Measurements from ENCODE around the gene TBX1.

TBX1 gene

DNA sequence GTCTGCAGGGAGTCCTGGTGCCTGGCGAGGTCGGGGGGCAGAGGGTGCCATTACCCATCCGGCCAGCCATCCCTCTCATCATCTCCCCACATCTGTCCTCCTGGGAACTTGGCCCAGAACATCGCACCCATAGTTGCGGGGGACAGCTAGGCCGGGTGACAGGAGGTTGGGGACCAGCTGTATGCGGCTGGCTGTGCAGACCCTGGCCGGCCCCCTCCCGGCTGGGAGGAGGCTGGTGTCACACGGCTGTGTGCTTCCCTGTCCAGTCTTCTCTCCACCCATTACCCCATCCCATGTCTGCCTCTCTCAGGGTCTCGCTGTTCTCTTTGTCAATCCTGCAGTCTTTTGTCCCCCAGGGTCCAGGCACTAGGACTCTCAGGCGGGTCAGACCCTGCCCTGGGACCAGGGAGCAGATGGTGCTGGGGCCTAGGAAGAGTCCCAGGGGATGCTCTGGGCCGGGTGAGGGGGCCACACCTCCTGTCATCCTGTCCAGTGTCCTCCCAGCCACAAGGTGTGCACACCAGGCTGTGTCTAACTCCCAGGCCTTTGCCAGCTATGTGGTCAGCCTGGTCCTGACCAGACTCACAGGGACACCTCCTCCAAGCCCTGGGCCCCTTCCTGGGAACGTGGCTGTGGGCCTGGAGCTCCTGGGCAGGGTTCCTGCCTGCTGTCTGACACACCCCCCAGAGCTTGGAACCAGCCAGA is 6.4 kb upstream of the TBX1 start:
- no peak for DNase-seq (ENCODE audit: low spot score)

DNA sequence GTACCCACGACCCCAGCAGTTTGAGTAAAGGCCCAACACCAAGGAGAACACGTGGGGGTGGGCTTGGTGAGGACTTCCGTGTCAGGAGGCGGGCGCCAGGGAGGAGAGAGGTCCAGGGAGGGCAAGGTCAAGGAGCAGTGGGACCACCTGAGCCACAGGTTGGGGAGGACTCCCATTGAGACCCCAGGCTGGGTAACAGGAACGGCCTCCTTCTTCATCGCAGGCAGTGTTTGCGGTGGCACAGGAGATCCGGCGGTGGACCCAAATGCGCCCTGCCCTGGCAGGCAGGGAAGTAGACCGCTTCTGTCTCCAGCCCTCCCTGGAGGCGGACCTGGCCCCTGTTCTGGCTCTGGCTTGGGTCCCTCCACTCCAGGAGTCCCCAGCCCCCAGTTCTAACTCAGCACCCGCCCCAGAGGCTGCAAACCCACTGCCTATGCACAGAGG is 5.9 kb upstream of the TBX1 start:
- no peak for DNase-seq (ENCODE audit: low spot score)

DNA sequence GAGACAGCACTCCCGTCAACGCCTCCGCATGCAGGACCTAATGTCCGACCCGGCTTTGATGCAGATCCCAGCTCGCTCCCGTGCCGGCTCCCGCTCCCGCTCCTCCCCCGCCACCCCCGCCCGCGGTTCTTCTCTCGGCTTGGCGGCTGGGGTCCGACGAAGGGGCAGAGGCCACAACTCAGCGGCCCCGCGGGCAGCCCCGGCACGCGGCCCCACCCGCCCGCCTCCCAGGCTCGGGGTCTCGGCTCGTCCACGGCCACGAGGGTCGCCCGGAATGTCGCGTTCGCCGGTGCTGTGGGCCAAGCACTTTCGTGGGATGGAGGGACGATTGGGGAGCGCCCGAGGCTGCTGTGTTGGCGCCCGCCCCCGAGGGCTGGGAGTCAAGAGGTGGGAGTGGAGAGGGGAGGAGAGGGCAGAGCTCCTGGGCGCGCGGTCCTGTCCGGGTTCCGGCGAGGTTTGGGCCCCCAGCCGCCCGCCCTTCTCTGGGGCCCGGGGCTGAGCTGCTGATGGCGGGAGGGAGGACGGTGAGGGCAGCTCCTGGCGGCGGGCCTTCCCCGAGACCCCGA is 5.3 kb upstream of the TBX1 start:
- DNase-seq (ENCODE audit: low spot score) = no peak

DNA sequence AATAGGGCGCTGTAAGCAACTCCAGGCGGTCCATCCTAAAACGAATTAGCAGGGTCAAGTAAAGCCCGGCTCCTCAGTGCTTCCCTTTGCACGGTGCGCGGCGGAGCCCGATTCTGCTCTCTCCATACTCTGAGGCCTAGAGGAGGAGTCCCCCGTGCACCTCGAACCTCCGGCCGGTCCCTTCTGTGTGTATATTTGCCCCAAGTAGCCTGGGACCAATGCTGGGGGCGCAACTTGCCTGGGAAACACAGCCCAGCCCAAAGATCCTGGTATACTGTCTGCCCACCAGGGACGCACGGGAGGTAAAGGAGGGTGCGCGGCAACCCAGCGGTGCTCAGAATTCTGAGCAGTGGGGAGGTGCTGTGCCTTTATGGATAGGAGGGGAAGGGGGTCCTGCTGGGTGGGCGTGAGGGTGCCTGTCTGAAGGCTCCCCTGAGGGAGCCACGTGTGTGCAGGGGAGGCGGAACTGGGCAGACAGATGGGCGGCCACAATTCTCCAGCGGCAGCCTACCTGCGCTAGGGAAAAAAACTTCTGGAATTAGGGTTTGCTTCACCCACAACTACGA is 4.8 kb upstream of the TBX1 start:
- DNase-seq (ENCODE audit: low spot score) = no peak

DNA sequence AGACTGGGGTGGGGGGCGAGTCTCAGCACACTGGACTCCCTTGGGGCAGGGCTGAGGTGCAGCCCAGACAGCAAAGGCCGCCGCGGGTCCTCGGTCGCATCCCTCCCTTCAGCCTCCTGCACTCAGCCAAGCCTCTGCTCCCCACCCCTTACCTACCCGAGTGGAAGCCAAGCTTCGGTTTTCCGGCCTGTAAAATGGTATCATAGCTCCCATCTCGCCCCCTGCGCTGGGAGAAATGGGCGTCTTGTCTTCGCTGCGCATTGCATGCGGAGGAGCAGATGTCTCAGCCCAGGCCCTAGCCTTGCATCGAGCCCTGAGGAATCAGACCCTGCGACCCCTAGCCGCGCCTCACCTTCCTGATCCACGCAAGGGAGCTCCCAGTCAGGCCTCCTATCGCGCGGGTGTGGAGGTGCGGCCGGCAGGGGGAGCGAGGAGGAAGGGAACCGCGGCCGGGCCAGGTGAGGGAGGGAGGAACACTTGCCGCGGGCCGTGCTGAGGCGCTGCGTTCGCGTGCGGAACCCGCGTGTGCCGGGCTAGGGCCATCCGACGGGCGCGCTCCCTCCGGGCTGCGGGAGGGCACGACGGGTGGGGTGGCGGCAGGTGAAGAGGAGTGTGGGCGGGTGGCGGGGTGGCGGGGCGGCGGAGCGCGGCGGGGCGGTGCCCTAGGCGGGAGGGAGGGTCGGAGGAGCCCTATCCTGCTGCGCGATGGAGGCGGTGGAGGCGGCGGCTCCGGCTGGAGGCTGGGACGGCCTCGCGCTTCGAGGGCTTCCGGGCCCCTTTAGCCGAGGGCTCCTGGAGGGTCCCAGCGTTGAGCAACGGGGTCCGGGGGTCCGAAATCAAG is 4.1 kb upstream of the TBX1 start:
- DNase-seq (ENCODE audit: low spot score) = no peak

DNA sequence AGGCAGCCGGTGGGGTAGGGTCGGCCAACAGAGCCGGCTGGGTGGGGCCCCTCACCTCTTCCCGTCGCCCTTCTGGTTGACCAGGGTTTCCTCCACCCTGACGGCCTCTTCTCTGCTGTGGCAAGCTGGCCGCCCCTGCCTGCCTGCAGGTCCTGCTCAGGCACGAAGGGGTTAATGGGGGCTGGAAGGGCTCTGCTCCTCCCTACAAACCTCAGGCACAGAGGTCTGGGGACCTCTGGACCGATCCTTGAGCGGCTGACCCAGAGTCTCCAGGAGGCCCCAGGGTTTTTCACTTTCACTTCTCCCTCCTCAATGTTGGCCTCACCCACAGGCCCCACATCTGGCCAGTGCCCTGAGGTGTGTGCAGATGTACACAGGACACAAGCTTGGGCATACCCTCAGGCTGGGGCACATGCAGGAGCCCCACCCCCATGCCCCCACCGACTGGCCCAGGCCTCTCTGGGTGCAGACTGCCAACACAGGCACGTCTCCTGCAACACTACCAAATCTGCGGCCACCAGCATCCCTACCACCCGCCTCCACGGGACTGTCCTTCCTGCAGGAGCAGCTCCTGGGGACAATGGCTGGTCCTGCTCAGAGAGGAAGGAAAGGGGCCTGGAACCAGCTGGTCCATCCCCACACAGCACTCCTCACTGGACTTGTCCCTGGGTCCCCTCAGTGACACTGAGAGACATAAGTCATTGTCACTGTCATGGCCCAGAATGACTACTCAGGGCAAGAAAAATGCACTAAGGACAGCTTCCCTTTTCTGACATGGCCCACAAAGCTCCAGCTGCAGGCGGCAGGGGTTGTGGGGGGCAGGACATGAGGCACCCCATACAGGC is 3.2 kb upstream of the TBX1 start:
- no peak for DNase-seq (ENCODE audit: low spot score)

DNA sequence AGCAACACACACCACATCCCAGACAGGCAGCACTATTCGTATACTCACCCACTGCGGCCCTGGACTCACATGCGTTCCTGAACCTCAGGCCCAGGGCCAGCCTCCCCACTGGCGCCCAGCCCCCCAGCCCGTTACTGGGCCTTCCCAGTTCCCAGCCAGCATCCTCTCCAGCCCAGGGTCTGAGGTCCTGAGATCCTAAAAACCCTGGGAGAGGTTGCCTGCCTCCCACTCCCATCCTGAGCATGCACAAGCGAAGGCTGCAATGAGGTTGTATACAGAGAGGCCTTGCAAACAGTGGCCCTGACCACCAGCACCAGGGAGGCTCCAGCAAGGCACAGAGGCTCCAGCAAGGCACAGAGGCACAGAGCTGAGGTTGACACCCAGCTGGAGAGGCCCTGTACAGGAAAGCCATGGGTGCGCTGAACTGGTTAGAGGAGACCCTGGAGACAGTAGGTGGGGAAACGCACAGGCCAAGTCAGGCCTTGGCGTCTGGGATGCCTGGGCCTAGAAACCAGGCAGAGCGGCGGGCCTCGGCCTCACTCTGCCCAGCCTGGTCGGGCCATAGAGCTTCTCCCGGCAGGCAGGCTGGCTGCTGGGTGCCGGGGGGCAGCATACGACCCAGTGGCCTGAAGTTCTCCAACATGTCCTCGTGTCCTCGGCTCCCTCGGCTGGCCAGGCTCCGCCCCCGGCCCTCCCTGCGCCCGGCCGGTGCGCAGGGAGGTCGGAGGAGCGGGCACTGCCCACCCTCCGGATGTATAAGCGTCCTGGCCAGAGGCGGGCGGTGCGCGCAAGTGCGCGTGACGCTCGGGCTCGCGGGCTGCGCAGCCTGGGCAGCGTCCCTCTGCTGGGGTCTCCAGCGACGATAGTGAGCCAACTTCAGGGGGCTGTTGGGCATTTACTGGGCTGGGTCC is 2.3 kb upstream of the TBX1 start:
- DNase-seq (ENCODE audit: low spot score) = no peak

DNA sequence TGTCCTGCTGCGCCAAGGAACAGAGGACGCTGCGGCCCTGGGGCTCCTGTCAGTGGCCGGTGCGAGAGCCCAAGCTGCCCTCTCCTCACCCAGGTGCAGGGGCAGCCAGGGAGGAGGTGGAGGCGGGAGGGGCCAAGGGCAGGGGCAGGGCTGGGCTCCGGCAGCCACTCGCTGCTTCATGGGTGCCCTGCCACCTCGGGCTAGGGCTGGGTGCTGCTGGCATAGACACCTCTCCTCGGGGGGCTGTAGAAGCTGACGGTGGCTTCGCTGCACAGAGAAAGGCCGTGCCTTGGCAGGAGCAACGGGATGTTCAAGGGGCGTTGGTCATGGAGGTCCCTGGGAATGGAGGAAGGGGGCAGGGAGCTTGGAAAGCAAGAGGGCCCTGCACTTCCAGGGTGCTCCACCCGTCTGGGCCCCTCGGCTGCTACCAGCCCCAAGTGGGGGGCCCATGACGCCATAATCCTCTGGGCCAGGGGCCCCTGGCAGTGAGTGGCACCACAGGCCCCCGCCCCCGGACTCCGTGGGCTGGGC is 1.6 kb upstream of the TBX1 start:
- DNase-seq (ENCODE audit: low spot score) = no peak

DNA sequence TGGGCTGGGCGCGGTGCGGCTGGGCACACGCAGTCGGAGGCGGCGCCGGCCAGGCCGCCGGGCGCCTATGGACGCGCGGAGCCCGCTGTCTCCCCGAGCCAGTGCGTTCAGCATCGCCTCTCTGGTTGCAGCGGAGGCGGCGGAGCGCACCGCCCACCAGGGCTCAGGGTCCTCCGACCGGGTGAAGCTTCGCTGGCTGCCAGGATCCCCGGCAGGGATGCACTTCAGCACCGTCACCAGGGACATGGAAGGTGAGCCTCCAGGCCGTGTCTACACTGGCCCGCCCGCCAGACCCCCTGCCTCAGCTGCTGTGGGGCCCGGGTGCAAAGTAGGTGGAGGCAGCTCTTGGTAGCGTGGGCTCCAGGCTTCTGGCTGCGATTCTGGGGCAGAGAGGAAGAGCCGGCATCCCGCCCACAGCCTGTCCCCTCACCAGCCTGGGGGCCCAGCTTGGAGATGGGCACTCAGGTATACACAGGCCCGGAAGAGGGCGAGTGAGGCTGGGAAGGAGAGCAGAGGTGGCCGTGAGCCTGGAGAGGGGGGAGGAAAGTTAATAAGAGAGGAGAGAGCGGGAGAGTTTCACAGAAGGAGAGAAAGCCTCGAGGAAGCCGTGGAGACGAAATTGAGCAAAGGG is 1.0 kb upstream of the TBX1 start:
- no peak for DNase-seq (ENCODE audit: low spot score)

DNA sequence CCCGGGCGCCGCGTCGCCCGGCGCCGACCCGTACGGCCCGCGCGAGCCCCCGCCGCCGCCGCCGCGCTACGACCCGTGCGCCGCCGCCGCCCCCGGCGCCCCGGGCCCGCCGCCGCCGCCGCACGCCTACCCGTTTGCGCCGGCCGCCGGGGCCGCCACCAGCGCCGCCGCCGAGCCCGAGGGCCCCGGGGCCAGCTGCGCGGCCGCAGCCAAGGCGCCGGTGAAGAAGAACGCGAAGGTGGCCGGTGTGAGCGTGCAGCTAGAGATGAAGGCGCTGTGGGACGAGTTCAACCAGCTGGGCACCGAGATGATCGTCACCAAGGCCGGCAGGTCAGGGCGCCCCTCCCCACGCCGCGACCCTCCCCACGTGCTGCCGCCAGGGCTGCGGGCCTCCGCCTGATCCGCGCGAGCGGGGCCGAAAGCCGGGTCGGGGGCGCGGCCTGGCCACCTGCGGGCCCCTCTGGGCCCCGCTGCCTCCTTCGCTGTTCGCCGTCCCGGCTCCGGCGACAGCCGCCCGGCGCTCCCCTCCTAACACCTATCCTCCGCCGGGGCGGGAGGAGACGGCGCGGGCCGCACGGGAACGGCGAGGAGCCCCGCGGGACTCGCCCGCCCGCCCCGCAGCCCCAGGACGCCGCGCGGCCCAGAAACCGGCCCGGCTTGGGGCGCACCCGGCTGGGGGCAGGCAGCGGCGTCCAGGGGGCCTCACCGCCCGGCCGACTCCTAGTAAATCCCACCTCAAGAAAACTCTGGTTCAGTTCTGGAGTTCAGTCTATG is 560 bp downstream of the TBX1 start:
- no peak for DNase-seq (ENCODE audit: low spot score)

DNA sequence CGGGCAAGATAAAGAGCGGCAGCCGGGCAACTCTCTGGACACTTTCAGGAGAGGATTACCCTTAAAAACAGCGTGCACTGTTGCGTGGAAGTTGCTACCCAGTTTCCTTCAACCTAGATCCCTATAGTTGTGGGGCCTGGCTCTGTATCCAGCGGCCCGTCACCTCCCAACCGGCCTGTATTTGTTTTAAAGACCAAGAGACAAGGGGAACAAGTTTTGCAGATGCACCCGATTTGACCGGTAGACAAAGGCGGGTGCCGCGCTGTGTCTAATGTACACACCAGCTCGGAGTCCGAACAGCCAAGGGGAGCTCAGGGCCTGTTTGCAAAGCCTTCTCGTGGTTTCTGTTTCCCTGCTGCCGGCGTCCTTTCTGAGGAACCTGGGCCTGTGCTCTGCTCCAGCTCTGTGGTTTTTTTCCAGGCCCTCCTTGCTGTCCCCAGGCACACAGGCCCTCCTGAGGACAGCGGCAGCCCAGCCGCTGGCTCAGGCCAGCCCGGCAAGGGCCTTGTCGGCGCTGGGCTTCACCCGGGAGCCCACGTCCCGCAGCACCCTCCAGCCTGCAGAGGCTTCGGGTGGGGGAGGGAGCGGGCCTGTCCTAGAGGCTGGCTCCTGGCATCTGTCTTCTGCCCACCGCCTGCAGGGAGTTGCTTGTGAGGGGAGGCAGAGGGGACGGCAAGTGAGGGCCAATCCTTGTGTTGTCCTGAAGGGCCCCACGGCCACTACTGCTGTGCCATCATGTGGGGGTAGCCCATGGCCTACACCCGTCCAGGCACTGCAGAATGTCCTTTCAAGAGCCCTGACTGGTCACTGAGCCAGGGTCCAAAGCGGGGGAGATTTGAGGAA is 1.4 kb downstream of the TBX1 start:
- DNase-seq (ENCODE audit: low spot score) = no peak

DNA sequence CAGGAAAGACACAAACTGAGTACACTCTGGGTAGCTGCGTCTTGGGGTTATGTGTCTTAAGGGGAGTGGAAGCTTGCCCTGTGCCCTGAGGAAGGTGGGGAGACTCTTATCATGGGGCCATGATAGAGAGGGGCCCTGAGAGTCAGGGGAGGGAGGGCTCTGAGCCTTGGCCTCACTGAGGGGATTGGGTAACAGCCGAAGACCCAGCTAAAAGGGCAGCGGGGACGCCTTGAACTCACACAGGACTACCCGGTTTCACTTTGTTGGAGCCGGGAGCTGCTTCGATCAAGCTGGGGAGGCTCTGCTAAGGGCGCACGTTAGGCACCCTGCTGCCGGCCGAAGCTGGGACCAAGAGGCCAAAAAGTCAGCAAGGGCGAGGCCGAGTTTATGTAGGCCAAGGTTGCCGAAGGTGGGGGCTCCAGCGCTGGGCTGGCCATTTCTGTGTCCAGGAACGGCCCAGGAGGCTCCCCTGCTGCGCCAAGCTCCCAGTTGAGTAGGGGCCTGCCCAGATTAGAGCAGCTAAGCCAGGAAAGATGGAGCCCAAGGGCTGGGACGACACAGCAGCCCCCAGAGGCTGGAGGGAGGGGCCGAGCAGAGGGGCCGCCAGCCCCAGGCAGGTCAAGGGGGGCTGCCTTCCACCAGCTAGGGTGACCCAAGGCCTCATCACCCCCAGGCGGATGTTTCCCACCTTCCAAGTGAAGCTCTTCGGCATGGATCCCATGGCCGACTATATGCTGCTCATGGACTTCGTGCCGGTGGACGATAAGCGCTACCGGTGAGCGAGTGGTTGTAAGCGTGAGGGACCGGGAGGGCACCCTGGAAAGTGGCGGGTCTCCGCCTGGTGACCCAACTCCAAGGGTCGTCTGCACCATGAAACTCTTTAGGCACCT is 2.2 kb downstream of the TBX1 start:
- no peak for DNase-seq (ENCODE audit: low spot score)

DNA sequence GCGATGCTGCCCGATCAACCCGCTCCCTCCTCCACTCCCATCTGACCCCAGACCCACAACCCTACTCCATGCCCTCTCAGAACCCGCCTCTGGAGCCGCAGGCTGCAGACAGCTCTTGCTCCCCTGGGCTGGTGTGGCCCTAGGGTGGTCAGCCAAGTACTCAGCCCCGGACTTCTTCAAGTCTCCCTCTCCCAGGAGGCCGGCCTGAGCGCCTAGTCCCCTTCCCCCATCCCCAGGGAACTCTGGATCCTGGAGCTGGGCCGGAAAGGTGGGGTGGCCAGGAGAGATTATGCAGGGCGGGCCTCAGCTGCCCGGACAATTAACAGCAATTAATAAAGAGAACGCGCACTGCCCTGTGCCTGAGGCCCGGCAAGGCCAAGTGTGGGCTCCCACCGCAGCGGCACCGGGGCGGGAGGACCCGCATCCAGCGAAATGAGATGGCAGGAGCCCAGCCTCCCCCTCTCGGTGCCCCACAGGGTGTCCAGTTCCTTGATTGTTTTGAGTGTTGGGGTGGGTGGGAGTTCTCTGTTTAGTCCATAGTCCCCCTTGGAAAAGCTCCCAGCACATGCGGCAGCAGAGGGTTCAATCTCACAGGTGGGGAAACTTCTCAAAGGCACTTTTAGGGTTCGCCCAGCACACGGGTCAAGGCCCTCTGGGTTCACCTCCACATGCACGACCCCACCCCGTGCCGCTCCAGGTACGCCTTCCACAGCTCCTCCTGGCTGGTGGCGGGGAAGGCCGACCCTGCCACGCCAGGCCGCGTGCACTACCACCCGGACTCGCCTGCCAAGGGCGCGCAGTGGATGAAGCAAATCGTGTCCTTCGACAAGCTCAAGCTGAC is 3.1 kb downstream of the TBX1 start:
- DNase-seq (ENCODE audit: low spot score) = no peak

DNA sequence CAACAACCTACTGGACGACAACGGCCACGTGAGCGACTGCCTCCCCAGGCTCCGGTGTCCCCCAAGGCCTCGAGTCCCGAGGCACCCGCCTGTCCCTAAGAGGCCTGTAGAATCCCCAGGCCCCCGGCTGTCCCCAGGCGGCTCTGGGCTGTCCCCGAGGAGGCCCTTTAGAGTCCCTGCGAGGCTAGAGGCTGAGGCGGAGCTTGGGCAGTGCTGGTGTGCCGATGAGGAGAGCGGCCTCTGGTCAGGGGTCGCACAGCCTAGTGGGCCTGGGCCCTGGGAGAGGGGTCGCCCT is 3.7 kb downstream of the TBX1 start:
- no peak for DNase-seq (ENCODE audit: low spot score)

DNA sequence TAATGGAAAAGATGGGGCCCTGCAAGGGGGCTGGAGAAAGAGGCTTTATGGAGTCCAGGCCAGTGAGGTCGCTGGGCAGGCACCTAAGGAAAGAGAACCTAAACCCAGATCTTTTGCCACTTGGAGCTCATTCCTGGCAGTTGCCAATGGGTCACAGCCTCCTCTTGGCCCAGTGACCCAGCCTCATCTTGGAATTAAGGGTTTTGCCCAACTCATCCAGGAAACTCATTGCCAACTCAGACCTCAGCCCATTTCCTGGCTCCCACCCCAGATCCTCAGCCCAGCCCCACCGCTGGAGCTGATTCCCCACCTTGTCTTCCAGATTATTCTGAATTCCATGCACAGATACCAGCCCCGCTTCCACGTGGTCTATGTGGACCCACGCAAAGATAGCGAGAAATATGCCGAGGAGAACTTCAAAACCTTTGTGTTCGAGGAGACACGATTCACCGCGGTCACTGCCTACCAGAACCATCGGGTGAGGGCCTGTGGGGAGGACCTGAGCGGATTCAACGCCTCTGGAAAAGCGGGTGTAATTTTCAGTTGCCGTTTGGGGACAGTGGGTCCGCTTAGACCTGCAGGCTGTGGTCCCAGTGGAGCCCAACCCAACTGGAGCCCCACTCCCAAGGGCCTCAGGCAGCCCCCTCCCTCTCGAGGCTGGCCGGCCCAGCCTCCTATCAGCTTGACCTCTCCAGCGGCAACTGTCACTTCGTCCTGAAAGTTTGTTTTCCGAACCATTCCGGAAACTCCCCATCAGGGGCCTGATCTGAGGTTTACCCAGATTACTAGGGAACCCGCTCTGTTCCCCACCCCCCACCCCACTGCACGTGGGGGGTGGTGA is 4.3 kb downstream of the TBX1 start:
- no peak for DNase-seq (ENCODE audit: low spot score)
